ENCODE data around the gene CLEC5A.
A peak's percentile ranks its signal among the peaks of the same experiment; 100 is the strongest.
"Not testable (repeated sequence)": the region's sequence is repeated elsewhere in the genome, so short reads cannot be mapped to it uniquely, and the experiment has no call there.

CLEC5A gene
- 0 to 0.27 (median 0) reads per million in 4 experiments for total RNA-seq

- DNase-seq, result no peak
Measured at GRCh38 chr7:141946796-141947195, at the start of gene CLEC5A. CLEC5A (minus strand) TSS chr7:141946974; CDS start chr7:141946292, 682 bp downstream.

GRCh38 chr7:141993354-141993753, 46.6 kb upstream of the CLEC5A start:
- no peak for DNase-seq

GRCh38 chr7:141992688-141993087, 45.9 kb upstream of the CLEC5A start:
- no peak for DNase-seq

GRCh38 chr7:141992156-141992555, 45.4 kb upstream of the CLEC5A start:
- no peak for DNase-seq

GRCh38 chr7:141991140-141991539, 44.4 kb upstream of the CLEC5A start:
- no peak for DNase-seq

GRCh38 chr7:141990011-141990725, 43.4 kb upstream of the CLEC5A start:
- DNase-seq, result no peak

- DNase-seq, result not testable (repeated sequence)
Measured at GRCh38 chr7:141987803-141988202, 41.0 kb upstream of the CLEC5A start.

GRCh38 chr7:141986923-141987322, 40.1 kb upstream of the CLEC5A start:
- DNase-seq, result no peak

GRCh38 chr7:141985926-141986325, 39.2 kb upstream of the CLEC5A start:
- DNase-seq, result not testable (repeated sequence)

GRCh38 chr7:141979568-141979967, 32.8 kb upstream of the CLEC5A start:
- DNase-seq, result no peak

- DNase-seq, result no peak
Measured at GRCh38 chr7:141978351-141978750, 31.6 kb upstream of the CLEC5A start.

- no peak for DNase-seq
Measured at GRCh38 chr7:141976524-141977245, 29.9 kb upstream of the CLEC5A start.

GRCh38 chr7:141975806-141976523, 29.2 kb upstream of the CLEC5A start:
- peak; percentile 29 for DNase-seq

- DNase-seq, result no peak
Measured at GRCh38 chr7:141974831-141975230, 28.1 kb upstream of the CLEC5A start.

- no peak for DNase-seq
Measured at GRCh38 chr7:141973673-141974072, 26.9 kb upstream of the CLEC5A start, which contains the start of gene TAS2R38. TAS2R38 (minus strand) TSS chr7:141973773; CDS start chr7:141973689, 84 bp downstream.

- DNase-seq, result no peak
Measured at GRCh38 chr7:141960687-141961422, 14.1 kb upstream of the CLEC5A start.

- DNase-seq, result no peak
Measured at GRCh38 chr7:141956084-141956483, 9.3 kb upstream of the CLEC5A start.

GRCh38 chr7:141954334-141954733, 7.6 kb upstream of the CLEC5A start:
- no peak for DNase-seq

GRCh38 chr7:141952461-141952860, 5.7 kb upstream of the CLEC5A start:
- no peak for DNase-seq

- no peak for DNase-seq
Measured at GRCh38 chr7:141950806-141951205, 4.0 kb upstream of the CLEC5A start.

GRCh38 chr7:141949911-141950310, 3.1 kb upstream of the CLEC5A start:
- no peak for DNase-seq

GRCh38 chr7:141949451-141949850, 2.7 kb upstream of the CLEC5A start:
- DNase-seq, result no peak

- no peak for DNase-seq
Measured at GRCh38 chr7:141949021-141949420, 2.2 kb upstream of the CLEC5A start.
